HEK293 (cell line): ENCODE results near the gene GAA.

ENCODE experiments used
- CTCF ChIA-PET: fragments of 350-600 bp; formaldehyde crosslinking; extraction: SDS; loops from one replicate; lab custom pipeline; 2021; ENCODE audit warnings: antibody characterized with exemption; lab: Yijun Ruan, JAX
- POLR2A ChIA-PET: fragments of 300-600 bp; formaldehyde crosslinking; extraction: SDS; loops from one replicate; lab custom pipeline; 2020; ENCODE audit warnings: antibody characterized with exemption, inconsistent platforms; lab: Yijun Ruan, JAX
- H3K27ac ChIP-seq: fragments of 200-500 bp; sonication (Bioruptor generic); 2 replicates; pipeline ENCODE4 v1.5.1; 2014; ENCODE audit warnings: low read depth, low read length, control low read depth, inconsistent platforms; ENCODE audit errors: extremely low read depth
- H3K36me3 ChIP-seq, 2 experiments: fragments of 200-500 bp in 1 of 2; sonication (Bioruptor generic) in 1 of 2; 1 replicate in 1 of 2; 2 replicates in 1 of 2; pipeline ENCODE4 v1.5.1; 2014 to 2017; ENCODE audit warnings: inconsistent platforms in 2 of 2, low read length in 2 of 2; ENCODE audit not compliant: control insufficient read depth in 2 of 2, insufficient read depth in 1 of 2
- H3K4me1 ChIP-seq: fragments of 200-500 bp; sonication (Bioruptor generic); 2 replicates; pipeline ENCODE4 v1.5.1; 2014; ENCODE audit warnings: mild to moderate bottlenecking, low read length, inconsistent platforms; ENCODE audit not compliant: control insufficient read depth, insufficient read depth
- H3K4me3 ChIP-seq: 2 replicates; pipeline ENCODE4 v1.5.1; 2011; ENCODE audit warnings: low read depth, mild to moderate bottlenecking, control low read depth, low read length, moderate library complexity
- H3K9me3 ChIP-seq: fragments of 200-500 bp; sonication (Bioruptor generic); 2 replicates; pipeline ENCODE4 v1.5.1; 2014; ENCODE audit warnings: low read depth, low read length, inconsistent platforms; ENCODE audit not compliant: control insufficient read depth, insufficient read depth
- AEBP2 ChIP-seq: fragments of 450-650 bp; formaldehyde crosslinking; IDR thresholded peaks from 2 replicates; pipeline ENCODE4 v1.5.1; 2016; ENCODE audit warnings: missing biosample characterization, missing genetic modification characterization, borderline replicate concordance
- BCL11A ChIP-seq: fragments of 450-650 bp; formaldehyde crosslinking; IDR thresholded peaks from 2 replicates; pipeline ENCODE4 v1.5.1; 2016; ENCODE audit warnings: low read depth, missing biosample characterization, missing genetic modification characterization
- KLF7 ChIP-seq: fragments of 450-650 bp; formaldehyde crosslinking; IDR thresholded peaks from 2 replicates; pipeline ENCODE4 v1.5.1; 2016; ENCODE audit warnings: missing biosample characterization, missing genetic modification characterization, borderline replicate concordance
- REPIN1 ChIP-seq: fragments of 450-650 bp; formaldehyde crosslinking; IDR thresholded peaks from 2 replicates; pipeline ENCODE4 v1.5.1; 2017; ENCODE audit warnings: missing biosample characterization, missing genetic modification characterization, low read depth
- SETDB1 ChIP-seq: IDR thresholded peaks from one replicate; pipeline ENCODE4 v1.6.1; 2017; ENCODE audit warnings: mild to moderate bottlenecking, low read length, moderate library complexity, mixed read lengths; ENCODE audit not compliant: insufficient read length
- ZIC2 ChIP-seq: fragments of 450-650 bp; formaldehyde crosslinking; IDR thresholded peaks from 2 replicates; pipeline ENCODE4 v1.5.1; 2016; ENCODE audit warnings: missing biosample characterization, missing genetic modification characterization
- ZNF292 ChIP-seq: fragments of 450-650 bp; formaldehyde crosslinking; IDR thresholded peaks from 2 replicates; pipeline ENCODE4 v1.5.1; 2016; ENCODE audit warnings: low read depth, missing biosample characterization, missing genetic modification characterization, borderline replicate concordance
- ZNF354C ChIP-seq: fragments of 450-650 bp; formaldehyde crosslinking; IDR thresholded peaks from 2 replicates; pipeline ENCODE4 v1.5.1; 2016; ENCODE audit warnings: missing biosample characterization, missing genetic modification characterization, low read depth, borderline replicate concordance
- ZNF548 ChIP-seq: fragments of 450-650 bp; formaldehyde crosslinking; IDR thresholded peaks from 2 replicates; pipeline ENCODE4 v1.5.1; 2016; ENCODE audit warnings: missing biosample characterization, missing genetic modification characterization
- ZNF558 ChIP-seq: fragments of 450-650 bp; formaldehyde crosslinking; IDR thresholded peaks from 2 replicates; pipeline ENCODE4 v1.5.1; 2016; ENCODE audit warnings: missing biosample characterization, missing genetic modification characterization
- ZNF585B ChIP-seq: fragments of 450-650 bp; formaldehyde crosslinking; IDR thresholded peaks from 2 replicates; pipeline ENCODE4 v1.5.1; 2016; ENCODE audit warnings: missing biosample characterization, missing genetic modification characterization
- TF ChIP-seq, protein P1 (sequence below): fragments of 450-650 bp; formaldehyde crosslinking; conservative IDR thresholded peaks from 2 replicates; pipeline ENCODE4 v1.5.1; 2016; ENCODE audit warnings: low read depth, missing biosample characterization, missing genetic modification characterization
- TF ChIP-seq, protein P2 (sequence below): fragments of 450-650 bp; formaldehyde crosslinking; IDR thresholded peaks from 2 replicates; pipeline ENCODE4 v1.5.1; 2016; ENCODE audit warnings: missing biosample characterization, missing genetic modification characterization
- TF ChIP-seq, protein P3 (sequence below): fragments of 450-650 bp; formaldehyde crosslinking; IDR thresholded peaks from 2 replicates; pipeline ENCODE4 v1.5.1; 2016; ENCODE audit warnings: missing biosample characterization, missing genetic modification characterization

The GAA gene

DNA sequence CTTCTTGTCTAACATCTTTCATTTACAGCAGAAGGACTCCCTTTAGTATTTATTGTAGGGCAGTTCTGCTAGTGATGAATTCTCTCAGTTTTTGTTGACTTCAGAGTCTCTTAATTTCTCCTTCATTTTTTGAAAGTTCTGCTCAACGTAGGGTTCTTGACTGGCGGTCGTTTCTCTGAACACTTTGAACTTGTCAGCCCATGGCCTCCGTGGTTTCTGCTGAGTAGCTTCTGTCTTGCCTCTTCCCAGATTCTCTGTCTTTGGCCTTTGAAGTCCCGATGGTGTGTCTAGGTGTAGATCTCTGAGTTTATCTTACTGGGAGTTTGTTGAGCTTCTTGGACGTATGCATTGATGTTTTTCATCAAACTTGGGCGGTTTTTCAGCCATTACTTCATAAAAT, 13.4 kb downstream of the GAA start:
- TF ChIP-seq ZNF548 (tag by site-specific recombination), result no peak
- no peak for TF ChIP-seq ZNF292 (tag by site-specific recombination)
- TF ChIP-seq KLF7 (tag by site-specific recombination), result no peak
- no peak for TF ChIP-seq BCL11A (tag by site-specific recombination)
- TF ChIP-seq ZNF354C, result no peak
- TF ChIP-seq AEBP2, result no peak
- no peak for TF ChIP-seq ZNF585B
- TF ChIP-seq REPIN1 (tag by site-specific recombination), result no peak
- TF ChIP-seq ZIC2, result no peak
- TF ChIP-seq, protein P1, sequence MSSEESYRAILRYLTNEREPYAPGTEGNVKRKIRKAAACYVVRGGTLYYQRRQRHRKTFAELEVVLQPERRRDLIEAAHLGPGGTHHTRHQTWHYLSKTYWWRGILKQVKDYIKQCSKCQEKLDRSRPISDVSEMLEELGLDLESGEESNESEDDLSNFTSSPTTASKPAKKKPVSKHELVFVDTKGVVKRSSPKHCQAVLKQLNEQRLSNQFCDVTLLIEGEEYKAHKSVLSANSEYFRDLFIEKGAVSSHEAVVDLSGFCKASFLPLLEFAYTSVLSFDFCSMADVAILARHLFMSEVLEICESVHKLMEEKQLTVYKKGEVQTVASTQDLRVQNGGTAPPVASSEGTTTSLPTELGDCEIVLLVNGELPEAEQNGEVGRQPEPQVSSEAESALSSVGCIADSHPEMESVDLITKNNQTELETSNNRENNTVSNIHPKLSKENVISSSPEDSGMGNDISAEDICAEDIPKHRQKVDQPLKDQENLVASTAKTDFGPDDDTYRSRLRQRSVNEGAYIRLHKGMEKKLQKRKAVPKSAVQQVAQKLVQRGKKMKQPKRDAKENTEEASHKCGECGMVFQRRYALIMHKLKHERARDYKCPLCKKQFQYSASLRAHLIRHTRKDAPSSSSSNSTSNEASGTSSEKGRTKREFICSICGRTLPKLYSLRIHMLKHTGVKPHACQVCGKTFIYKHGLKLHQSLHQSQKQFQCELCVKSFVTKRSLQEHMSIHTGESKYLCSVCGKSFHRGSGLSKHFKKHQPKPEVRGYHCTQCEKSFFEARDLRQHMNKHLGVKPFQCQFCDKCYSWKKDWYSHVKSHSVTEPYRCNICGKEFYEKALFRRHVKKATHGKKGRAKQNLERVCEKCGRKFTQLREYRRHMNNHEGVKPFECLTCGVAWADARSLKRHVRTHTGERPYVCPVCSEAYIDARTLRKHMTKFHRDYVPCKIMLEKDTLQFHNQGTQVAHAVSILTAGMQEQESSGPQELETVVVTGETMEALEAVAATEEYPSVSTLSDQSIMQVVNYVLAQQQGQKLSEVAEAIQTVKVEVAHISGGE (tag by site-specific recombination), result no peak
- TF ChIP-seq ZNF558 (tag by site-specific recombination), result no peak
- TF ChIP-seq, protein P2, sequence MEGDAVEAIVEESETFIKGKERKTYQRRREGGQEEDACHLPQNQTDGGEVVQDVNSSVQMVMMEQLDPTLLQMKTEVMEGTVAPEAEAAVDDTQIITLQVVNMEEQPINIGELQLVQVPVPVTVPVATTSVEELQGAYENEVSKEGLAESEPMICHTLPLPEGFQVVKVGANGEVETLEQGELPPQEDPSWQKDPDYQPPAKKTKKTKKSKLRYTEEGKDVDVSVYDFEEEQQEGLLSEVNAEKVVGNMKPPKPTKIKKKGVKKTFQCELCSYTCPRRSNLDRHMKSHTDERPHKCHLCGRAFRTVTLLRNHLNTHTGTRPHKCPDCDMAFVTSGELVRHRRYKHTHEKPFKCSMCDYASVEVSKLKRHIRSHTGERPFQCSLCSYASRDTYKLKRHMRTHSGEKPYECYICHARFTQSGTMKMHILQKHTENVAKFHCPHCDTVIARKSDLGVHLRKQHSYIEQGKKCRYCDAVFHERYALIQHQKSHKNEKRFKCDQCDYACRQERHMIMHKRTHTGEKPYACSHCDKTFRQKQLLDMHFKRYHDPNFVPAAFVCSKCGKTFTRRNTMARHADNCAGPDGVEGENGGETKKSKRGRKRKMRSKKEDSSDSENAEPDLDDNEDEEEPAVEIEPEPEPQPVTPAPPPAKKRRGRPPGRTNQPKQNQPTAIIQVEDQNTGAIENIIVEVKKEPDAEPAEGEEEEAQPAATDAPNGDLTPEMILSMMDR, result no peak
- Histone ChIP-seq H3K4me1 (no peaks in the 10 kb centered on the region), H3K27ac (no peak overlapping the region), H3K9me3 (no peaks in the 10 kb centered on the region), H3K4me3 (no peak overlapping the region), H3K36me3 (peaks cover 0 to 27% of the 10 kb centered on the region in 2 experiments; a peak in 1 of 3 replicates)
- ChIA-PET CTCF (interaction anchor here (0.6 to 3.6 kb wide), 4 partner anchors 10 to 41 kb away, joined by 3 to 27 read pairs (median 8); partner anchors contain the start of gene GAA), POLR2A (no interaction called here)

DNA sequence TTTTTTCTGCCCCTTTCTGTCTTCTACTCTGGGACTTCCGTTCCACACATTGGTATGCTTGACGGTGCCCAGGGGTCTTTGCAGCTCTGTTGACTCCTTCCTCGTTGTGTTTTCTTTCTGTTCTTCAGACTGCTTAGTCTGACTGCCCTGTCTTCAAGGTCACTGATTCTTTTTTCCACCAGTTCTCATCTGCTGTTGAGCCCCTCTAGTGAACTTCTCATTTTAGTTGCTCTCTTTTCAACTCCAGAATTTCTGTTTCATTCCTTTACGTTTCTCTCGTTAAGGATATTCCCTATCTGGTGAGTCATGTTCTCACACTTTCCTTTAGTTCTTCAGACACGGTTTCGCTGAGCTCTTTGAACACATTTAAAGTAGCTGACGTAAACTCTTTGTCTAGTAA, 13.8 kb downstream of the GAA start:
- peak; percentile 47 for TF ChIP-seq SETDB1
- TF ChIP-seq, protein P3, sequence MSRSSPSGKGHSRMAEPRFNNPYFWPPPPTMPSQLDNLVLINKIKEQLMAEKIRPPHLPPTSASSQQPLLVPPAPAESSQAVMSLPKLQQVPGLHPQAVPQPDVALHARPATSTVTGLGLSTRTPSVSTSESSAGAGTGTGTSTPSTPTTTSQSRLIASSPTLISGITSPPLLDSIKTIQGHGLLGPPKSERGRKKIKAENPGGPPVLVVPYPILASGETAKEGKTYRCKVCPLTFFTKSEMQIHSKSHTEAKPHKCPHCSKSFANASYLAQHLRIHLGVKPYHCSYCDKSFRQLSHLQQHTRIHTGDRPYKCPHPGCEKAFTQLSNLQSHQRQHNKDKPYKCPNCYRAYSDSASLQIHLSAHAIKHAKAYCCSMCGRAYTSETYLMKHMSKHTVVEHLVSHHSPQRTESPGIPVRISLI, result no peak
- Histone ChIP-seq H3K9me3 (no peaks in the 10 kb centered on the region), H3K4me3 (no peak overlapping the region), H3K36me3 (peaks cover 0 to 27% of the 10 kb centered on the region in 2 experiments; a peak in 1 of 3 replicates), H3K4me1 (no peaks in the 10 kb centered on the region), H3K27ac (no peak overlapping the region)
- ChIA-PET POLR2A (no interaction called here), CTCF (interaction anchor here (0.6 to 3.6 kb wide), 5 partner anchors 9 to 41 kb away, joined by 3 to 27 read pairs (median 6); partner anchors contain the start of gene GAA)
